T follicular helper cell (primary cell): ENCODE measurements around the gene SVIL.

ENCODE experiments used
- DNase-seq: peaks from one replicate; pipeline ENCODE4 v3.0.0-alpha.2; 2020; ENCODE audit warnings: low read depth

The SVIL gene

DNA sequence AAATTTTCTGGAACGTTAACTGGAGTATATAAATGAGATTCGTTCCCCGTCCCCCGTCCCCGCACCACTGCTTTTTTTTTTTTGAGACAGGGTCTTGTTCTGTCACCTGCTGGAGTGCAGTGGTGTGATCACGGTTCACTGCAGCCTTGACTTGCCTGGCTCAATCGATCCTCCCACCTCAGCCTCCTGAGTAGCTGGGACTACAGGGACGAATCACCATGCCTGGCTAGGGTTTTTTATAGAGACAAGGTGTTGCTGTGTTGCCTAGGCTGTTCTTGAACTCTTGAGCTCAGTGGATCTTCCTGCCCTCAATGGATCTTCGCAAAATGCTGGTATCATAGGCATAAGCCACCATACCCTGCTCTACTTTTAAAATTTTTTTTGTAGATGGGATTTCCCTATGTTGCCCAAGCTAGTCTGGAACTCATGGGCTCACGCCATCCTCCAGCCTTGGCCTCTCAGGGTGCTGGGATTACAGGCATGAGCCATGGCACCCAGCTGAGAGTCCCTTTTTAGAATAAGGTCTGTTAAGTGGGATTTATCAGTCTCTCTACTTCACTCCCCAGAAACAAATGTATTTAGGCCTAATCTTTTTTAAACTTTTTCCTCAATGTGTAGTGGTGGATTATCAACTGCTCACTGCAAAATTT, 223.0 kb downstream of the SVIL start:
- no peak for DNase-seq

DNA sequence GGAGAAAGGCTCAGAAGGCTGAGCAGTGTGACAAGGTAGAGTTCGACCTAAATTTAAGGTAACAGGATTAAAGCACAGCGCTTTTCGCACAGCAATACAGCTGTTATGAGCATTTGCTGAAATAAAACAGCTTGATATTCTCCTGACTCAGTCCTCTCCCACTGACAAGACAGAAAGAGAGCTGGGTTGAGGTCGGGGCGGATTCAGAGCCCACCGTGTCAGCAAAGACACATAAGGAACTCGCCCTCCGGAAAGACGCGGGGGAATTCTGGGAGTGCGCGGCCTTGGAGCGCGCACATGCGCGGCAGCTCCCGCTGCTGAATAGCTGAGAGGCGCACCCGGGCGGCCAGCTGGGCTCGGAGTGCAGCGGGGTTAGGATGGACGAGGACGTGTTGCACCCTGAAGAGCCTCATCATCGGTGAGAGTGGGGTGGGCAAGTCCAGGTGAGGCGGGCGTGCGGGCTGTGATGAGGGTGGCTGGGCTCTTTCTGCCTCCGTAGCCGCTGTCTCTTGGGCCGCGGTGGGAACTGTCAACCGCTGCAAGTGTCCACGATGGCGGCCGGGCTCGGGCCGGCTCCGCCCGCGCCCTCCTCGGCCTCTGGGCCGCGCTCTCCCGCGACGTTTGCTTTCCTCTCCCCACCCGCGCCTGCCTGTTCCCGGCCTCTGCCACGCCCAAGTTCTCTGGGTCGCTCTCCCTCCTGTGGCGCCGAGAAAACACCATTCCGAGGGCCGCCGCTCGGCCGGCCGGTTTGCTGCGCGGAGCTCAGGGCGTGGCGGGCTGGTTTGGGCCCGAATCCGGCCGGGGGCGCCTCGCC, 225.3 kb downstream of the SVIL start:
- DNase-seq, result no peak

DNA sequence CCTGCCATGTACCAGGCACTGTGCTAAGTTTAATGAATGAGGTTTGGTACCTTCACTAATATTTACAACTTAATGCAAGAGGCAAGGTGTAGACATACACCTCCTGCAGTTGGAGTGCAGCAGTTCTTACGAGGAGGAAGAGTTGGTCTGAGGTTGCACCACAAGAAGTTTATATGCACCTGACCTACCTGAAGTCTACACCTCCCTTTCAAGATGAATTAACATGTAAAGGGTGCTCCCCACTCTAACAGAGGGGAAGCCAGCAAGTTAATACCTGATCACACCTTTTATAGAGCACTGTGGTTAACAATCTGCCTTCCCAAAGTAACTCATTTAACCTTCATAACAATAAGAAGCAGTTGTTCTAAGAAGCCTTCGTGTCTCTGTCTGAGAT, 225.9 kb downstream of the SVIL start:
- DNase-seq, result no peak
